ENCODE data around the gene JARID2. TPM values are rescaled to one million over a fixed set of nuclear protein-coding genes. Genes with fewer than 3 reads are reported as not detected.

Gene JARID2
- total and polyA plus RNA-seq, 2 of the 8 experiments (the other 6 are each of a cell fraction or from before 2014, with no cell fraction given) = 60.1 to 239 TPM

DNA sequence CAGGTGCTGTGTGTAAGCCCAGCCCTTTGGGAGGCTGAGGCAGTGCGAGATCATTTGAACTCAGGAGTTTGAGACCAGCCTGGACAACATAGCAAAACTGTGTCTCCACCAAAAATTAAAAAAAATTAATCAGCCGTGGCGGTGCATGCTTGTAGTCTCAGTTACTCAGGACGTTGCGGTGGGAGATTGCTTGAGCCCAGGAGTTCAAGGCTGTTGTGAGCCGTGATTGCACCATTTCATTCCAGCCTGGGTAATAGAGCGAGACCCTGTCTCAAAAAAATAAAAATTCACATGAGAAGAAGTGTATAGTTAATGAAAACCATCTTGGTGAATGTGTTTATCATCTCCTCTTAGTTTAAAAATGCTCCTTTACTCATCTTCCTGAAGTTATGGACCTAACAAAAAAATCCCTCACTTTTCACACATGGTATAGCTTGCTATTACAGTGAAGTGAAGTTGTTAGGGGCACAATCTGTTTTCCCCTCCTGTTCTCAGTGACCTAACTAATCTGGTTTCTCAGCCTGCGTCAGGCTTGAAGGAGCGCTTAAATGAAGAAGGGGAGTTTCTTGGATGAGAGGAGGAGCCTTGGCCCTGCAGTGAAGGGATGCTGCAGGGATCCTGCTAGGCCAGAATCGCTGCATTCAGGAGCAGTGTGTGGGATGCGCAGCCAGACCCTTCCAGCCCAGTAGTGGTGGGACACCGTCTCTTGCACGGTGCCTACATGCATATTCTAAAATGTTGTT, 45.3 kb downstream of the JARID2 start:
- no peak for DNase-seq (ENCODE audit: low read depth in 1 of 2, low spot score in 2 of 2)
- CTCF ChIA-PET (ENCODE audit: partially characterized antibody) = interaction anchor here (1.3 to 1.8 kb wide), 2 partner anchors 13 to 50 kb away, joined by 3 read pairs; no protein-coding TSS in a partner anchor
- H3K4me2 ChIP-seq (ENCODE audit: insufficient read depth in 1 of 2, low read depth in 2 of 2, low read length in 2 of 2) = peak overlapping the region in 1 of 2 experiments; percentile 1; a peak in 1 of 4 replicates

More for the DNA sequence above, 45.3 kb downstream of the JARID2 start:
- WGBS, 2 experiments (ENCODE audit: extremely low coverage in 1 of 2, insufficient coverage in 1 of 2, insufficient read length in 1 of 2, insufficient replicate concordance in 2 of 2, low coverage in 1 of 2, low lambda C conversion rate in 2 of 2, missing lambda C conversion rate in 1 of 2) = 88% methylated on average over 13 of the region's 13 CpGs; no CpG with 5 or more reads in 1 of the 2 experiments
- no peak overlapping the region for H3K9ac ChIP-seq (replicated peaks in 1 of 4; ENCODE audit: extremely low read depth in 1 of 4, low read depth in 3 of 4, low read length in 3 of 4)
- no peak overlapping the region for H4K91ac ChIP-seq (replicated peaks; ENCODE audit: insufficient read length, low read length)
- no peaks in the 10 kb centered on the region for H3K27me3 ChIP-seq (replicated peaks in 1 of 4; ENCODE audit: control insufficient read depth in 3 of 4, extremely low read depth in 1 of 4, insufficient read depth in 3 of 4, low read length in 3 of 4)
- no peak overlapping the region for H3K4ac ChIP-seq (replicated peaks; ENCODE audit: insufficient read length, low read depth, low read length)
- H2AFZ ChIP-seq (ENCODE audit: low read length) = no peak overlapping the region
- no peak overlapping the region for H2BK12ac ChIP-seq (ENCODE audit: low read depth, low read length)
- no peak overlapping the region for H3K27ac ChIP-seq (ENCODE audit: low read depth, low read length)
- H3K18ac ChIP-seq (ENCODE audit: extremely low read depth, low read length) = no peak overlapping the region
- H2BK20ac ChIP-seq (ENCODE audit: low read length) = no peak overlapping the region
- H2BK5ac ChIP-seq (ENCODE audit: low read depth, low read length) = no peak overlapping the region
- H3K36me3 ChIP-seq (ENCODE audit: control insufficient read depth in 2 of 4, insufficient read depth in 4 of 4, low read length in 3 of 4) = peaks cover 0 to 11% (median 0%) of the 10 kb centered on the region in 4 experiments; a peak in 2 of 8 replicates
- FAIRE-seq = no peak
- no peak overlapping the region for H3K23ac ChIP-seq (ENCODE audit: insufficient read length)
- peaks cover 58 to 66% of the 10 kb centered on the region in 2 experiments for H4K20me1 ChIP-seq (replicated peaks in 1 of 2; ENCODE audit: control insufficient read depth in 1 of 2, insufficient read depth in 2 of 2, low read length in 2 of 2)
- H3K9me3 ChIP-seq (ENCODE audit: insufficient read depth in 2 of 2, low read depth in 1 of 2, low read length in 1 of 2) = no peaks in the 10 kb centered on the region
- H2AK5ac ChIP-seq (ENCODE audit: low read depth, low read length) = no peak overlapping the region
- H3K4me3 ChIP-seq (ENCODE audit: extremely low read depth in 1 of 4, insufficient read depth in 2 of 4, low read depth in 3 of 4, low read length in 4 of 4) = no peak overlapping the region
- H2BK15ac ChIP-seq (ENCODE audit: low read length) = no peak overlapping the region
- H3K56ac ChIP-seq (replicated peaks; ENCODE audit: insufficient read length, low read depth, low read length) = no peak overlapping the region
- H3K79me1 ChIP-seq (ENCODE audit: low read depth, low read length) = peaks cover 6% of the 10 kb centered on the region
- POLR2A ChIA-PET (ENCODE audit: partially characterized antibody) = interaction anchor here (1.0 kb wide), 1 partner anchor 44 kb away, joined by 3 read pairs; no protein-coding TSS in a partner anchor
- H4K8ac ChIP-seq (ENCODE audit: extremely low read depth, insufficient read depth, low read length) = no peak overlapping the region
- H3K14ac ChIP-seq (ENCODE audit: insufficient read length) = no peak overlapping the region
- peaks cover 4% of the 10 kb centered on the region for H3K23me2 ChIP-seq (ENCODE audit: low read depth, low read length)
- peaks cover 81 to 99% of the 10 kb centered on the region in 2 experiments for H3K79me2 ChIP-seq (ENCODE audit: control insufficient read depth in 1 of 2, insufficient read depth in 2 of 2, low read length in 2 of 2)
- H2BK120ac ChIP-seq (replicated peaks; ENCODE audit: low read depth, low read length) = no peak overlapping the region
- no peak overlapping the region for H4K5ac ChIP-seq (ENCODE audit: insufficient read length, low read depth, low read length)
- H3K4me1 ChIP-seq (replicated peaks in 1 of 4; ENCODE audit: control insufficient read depth in 3 of 4, insufficient read depth in 4 of 4, low read length in 3 of 4) = peaks cover 4 to 20% (median 9%) of the 10 kb centered on the region in 4 experiments
- TF ChIP-seq SIN3A (conservative IDR thresholded peaks at IDR 0.05 in 1 of 2, IDR thresholded peaks at IDR 0.05 in 1 of 2; ENCODE audit: low read depth in 1 of 2, low read length in 2 of 2) = no peak
- no peak for TF ChIP-seq RFX5 (IDR thresholded peaks at IDR 0.05; ENCODE audit: borderline replicate concordance, low read depth, low read length)
- no peak for TF ChIP-seq CTBP2 (IDR thresholded peaks at IDR 0.05; ENCODE audit: borderline replicate concordance, insufficient read depth, insufficient read length, low read length)
- no peak for TF ChIP-seq TEAD4 (IDR thresholded peaks at IDR 0.05; ENCODE audit: low read depth, low read length)
- TF ChIP-seq RAD21 (IDR thresholded peaks at IDR 0.05 in 1 of 2, conservative IDR thresholded peaks at IDR 0.05 in 1 of 2; ENCODE audit: low read depth in 2 of 2, low read length in 2 of 2) = no peak
- TF ChIP-seq, protein P1, sequence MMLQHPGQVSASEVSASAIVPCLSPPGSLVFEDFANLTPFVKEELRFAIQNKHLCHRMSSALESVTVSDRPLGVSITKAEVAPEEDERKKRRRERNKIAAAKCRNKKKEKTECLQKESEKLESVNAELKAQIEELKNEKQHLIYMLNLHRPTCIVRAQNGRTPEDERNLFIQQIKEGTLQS (IDR thresholded peaks at IDR 0.05; ENCODE audit: insufficient read depth, low read depth, low read length) = no peak
- TF ChIP-seq TCF12 (IDR thresholded peaks at IDR 0.05; ENCODE audit: low read depth, low read length) = no peak
- no peak for TF ChIP-seq ASH2L (IDR thresholded peaks at IDR 0.05; ENCODE audit: low read length)
